ENCODE data around the gene S1PR5. TPM values are rescaled to one million over a fixed set of nuclear protein-coding genes. Genes with fewer than 3 reads are reported as not detected.

S1PR5 gene
- total and polyA plus RNA-seq, 12 donors, result 0.12 to 1.1 (median 0.23) TPM; not detected in 3

DNA sequence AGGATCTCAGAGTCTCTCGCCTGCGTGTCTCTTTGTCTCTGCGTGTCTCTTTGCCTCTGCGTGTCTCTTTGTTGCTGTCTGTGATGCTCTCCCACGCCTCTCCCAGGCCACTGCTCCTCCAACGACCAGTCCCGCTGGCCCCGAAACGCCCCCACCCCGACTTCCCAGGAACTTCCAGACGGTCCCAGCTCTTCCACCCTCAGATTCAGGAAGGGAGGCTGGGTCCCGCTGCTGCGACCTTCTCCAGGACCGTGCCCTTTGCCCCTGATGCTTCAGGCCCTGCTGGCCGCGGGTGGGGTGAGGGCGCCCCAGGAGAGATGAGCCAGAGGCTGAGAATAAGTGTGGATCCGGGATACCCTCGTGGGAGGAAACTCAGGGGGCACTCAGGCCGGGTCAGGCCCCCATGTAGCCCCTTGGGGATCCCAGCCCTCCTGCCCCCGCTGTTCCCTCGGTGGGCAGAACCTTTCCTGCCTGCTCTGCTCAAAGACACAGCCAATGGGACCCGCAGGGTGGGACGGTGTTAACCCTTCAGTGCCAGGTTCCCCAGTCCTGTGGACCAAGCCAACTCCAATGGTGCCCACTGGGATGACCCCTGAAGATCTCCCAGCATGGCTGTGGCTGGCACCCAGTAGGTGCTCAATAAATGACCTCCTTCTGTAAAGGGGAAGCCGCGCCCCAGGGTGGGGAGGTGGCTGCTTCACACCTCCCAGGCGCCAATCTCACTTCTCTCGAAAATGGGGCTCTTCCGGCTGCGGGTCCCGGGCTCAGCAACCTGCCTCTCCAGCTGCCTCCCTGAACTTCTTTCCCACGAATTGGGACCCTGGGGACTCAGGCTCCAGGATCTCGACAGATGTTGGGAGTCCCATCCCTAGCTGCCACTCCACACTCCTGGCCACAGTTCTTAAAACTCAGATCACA lies 1.5 kb upstream of the S1PR5 start:
- H3K36me3 ChIP-seq, result no peaks in the 10 kb centered on the region
- peaks cover 12 to 75% (median 66%) of the 10 kb centered on the region in 7 donors for H3K27me3 ChIP-seq
- WGBS, 2 donors, result 7 to 12% methylated on average over 32 to 33 of the region's 33 CpGs
- intact Hi-C loops (cut with DNase I), result no loop called here
- no peaks in the 10 kb centered on the region for H3K9me3 ChIP-seq
- DNase-seq (peak in 1 of 2 donors; percentile 11), ATAC-seq (peak in 4 of 8 donors; percentile 8 to 58 (median 41))
- H3K4me1 ChIP-seq, result peaks cover 7 to 35% (median 24%) of the 10 kb centered on the region in 9 donors
- TF ChIP-seq CTCF (IDR thresholded peaks at IDR 0.05), result no peak
- H3K27ac ChIP-seq, result peak overlapping the region in 4 of 10 donors; percentile 16 to 69 (median 58)
- H3K4me3 ChIP-seq, result peak overlapping the region in 6 of 10 donors; percentile 43 to 55 (median 52)

DNA sequence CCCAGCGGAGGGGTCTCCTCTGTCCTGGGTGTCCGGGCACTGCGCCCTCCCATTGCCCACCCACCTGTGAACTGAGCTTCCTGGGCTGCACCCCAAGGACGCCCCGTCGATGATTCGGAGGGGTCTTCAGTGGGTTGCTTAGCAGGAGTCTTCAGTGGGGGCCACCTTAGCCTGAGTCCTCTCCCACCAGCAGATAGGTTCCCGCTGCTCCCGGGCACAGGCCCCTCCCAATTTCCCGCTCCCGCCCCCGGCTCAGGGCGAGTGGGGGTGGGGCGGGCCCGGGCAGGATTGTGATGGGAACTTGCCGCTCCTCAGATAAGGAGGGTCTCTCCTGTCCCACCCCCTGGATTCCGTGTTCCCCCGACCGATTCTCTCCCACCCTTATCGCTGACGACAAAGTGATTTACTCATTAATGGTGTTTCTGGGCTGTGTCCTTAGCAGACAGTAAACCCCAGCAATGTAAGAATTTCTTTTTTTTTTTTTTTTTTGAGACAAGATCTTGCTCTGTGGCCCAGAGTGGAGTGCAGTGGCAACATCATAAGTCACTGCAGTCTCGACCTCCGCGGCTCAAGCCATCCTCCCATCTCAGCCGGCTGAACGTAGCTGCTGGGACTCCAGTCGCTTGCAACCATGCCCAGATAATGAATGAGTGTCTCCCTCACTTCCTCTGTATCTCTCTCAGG lies 655 bp upstream of the S1PR5 start:
- Histone ChIP-seq H3K27me3 (peaks cover 12 to 83% (median 74%) of the 10 kb centered on the region in 7 donors), H3K9me3 (no peaks in the 10 kb centered on the region), H3K27ac (peak overlapping the region in 5 of 10 donors; percentile 16 to 69 (median 48)), H3K36me3 (no peaks in the 10 kb centered on the region), H3K4me3 (peak overlapping the region; percentile 22 to 55 (median 46)), H3K4me1 (peaks cover 7 to 36% (median 24%) of the 10 kb centered on the region in 9 donors)
- TF ChIP-seq CTCF (IDR thresholded peaks at IDR 0.05), result no peak
- DNase-seq, result peak; percentile 27 to 31
- WGBS, 2 donors, result 1% methylated on average over 27 of the region's 27 CpGs
- peak; percentile 36 to 75 (median 48) for ATAC-seq
- intact Hi-C loops (cut with DNase I), result no loop called here

- WGBS, 2 donors, result 44 to 50% methylated on average over 9 to 10 of the region's 10 CpGs
- Histone ChIP-seq H3K4me3 (peak overlapping the region; percentile 22 to 55 (median 46)), H3K4me1 (peaks cover 7 to 36% (median 24%) of the 10 kb centered on the region in 9 donors), H3K27me3 (peaks cover 12 to 90% (median 83%) of the 10 kb centered on the region in 7 donors), H3K36me3 (no peaks in the 10 kb centered on the region), H3K27ac (peak overlapping the region in 2 of 10 donors; percentile 67 to 69), H3K9me3 (no peaks in the 10 kb centered on the region)
- intact Hi-C loops (cut with DNase I), result no loop called here
- DNase-seq, result no peak
- no peak for ATAC-seq
- TF ChIP-seq CTCF (IDR thresholded peaks at IDR 0.05), result no peak
Observed at GRCh38 chr19:10516671-10517286, 468 bp downstream of the S1PR5 start.

DNA sequence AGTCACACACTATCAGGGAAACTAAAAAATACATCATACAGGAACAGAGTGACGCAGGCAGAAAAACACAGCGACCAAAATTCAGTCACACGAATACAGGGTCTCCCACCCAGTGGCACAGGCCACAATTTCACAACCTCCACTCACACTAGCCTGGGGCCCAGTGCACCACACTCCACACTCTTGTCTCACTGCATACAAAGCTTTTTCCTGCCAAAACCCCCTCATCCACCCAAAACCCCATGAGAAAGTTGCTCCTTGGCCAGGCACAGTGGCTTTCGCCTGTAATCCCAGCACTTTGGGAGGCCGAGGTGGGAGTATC lies 1.2 kb downstream of the S1PR5 start:
- Histone ChIP-seq H3K4me3 (peak overlapping the region in 2 of 10 donors; percentile 5 to 51), H3K27me3 (peaks cover 12 to 97% (median 90%) of the 10 kb centered on the region in 7 donors), H3K4me1 (peaks cover 7 to 36% (median 24%) of the 10 kb centered on the region in 9 donors), H3K27ac (peak overlapping the region in 1 of 10 donors; percentile 4), H3K9me3 (no peaks in the 10 kb centered on the region), H3K36me3 (no peaks in the 10 kb centered on the region)
- DNase-seq (no peak), ATAC-seq (no peak)
- 92% methylated on average over 5 of the region's 5 CpGs for WGBS, 2 donors
- no peak for TF ChIP-seq CTCF (IDR thresholded peaks at IDR 0.05)
- intact Hi-C loops (cut with DNase I), result no loop called here

Measured in heart right ventricle (tissue), 16 donors.